ENCODE results near the gene APMAP. TPM values are rescaled to one million over a fixed set of nuclear protein-coding genes. Genes with fewer than 3 reads are reported as not detected.

The APMAP gene
- total RNA-seq, 4 donors from 2014 or later = 18.8 to 78.7 (median 57.7) TPM

GRCh38 chr20:24939036-24939435 is 53.5 kb downstream of the APMAP start:
- Histone ChIP-seq H3K4me3 (no peak overlapping the region), H3K4me1 (no peaks in the 10 kb centered on the region), H3K27me3 (no peaks in the 10 kb centered on the region), H3K27ac (no peak overlapping the region), H3K36me3 (no peaks in the 10 kb centered on the region), H3K9me3 (no peaks in the 10 kb centered on the region)
- intact Hi-C loops (cut with DNase I; ENCODE audit: low total_unique reads) = no loop called here
- no peak for DNase-seq
- TF ChIP-seq CTCF (IDR thresholded peaks at IDR 0.05) (no peak), POLR2A (IDR thresholded peaks at IDR 0.05) (no peak)

GRCh38 chr20:24938498-24938897 is 54.1 kb downstream of the APMAP start:
- H3K9me3 ChIP-seq = no peaks in the 10 kb centered on the region
- H3K27ac ChIP-seq = no peak overlapping the region
- H3K4me1 ChIP-seq = no peaks in the 10 kb centered on the region
- H3K36me3 ChIP-seq = no peaks in the 10 kb centered on the region
- no peak overlapping the region for H3K4me3 ChIP-seq
- DNase-seq = peak in 1 of 2 donors; percentile 1
- TF ChIP-seq CTCF (IDR thresholded peaks at IDR 0.05) (no peak), POLR2A (IDR thresholded peaks at IDR 0.05) (no peak)
- no peaks in the 10 kb centered on the region for H3K27me3 ChIP-seq
- intact Hi-C loops (cut with DNase I; ENCODE audit: low total_unique reads) = no loop called here

- Histone ChIP-seq H3K4me1 (no peaks in the 10 kb centered on the region), H3K9me3 (no peaks in the 10 kb centered on the region), H3K27ac (no peak overlapping the region), H3K27me3 (no peaks in the 10 kb centered on the region), H3K4me3 (no peak overlapping the region), H3K36me3 (no peaks in the 10 kb centered on the region)
- DNase-seq = no peak
- TF ChIP-seq CTCF (IDR thresholded peaks at IDR 0.05) (no peak), POLR2A (IDR thresholded peaks at IDR 0.05) (no peak)
- intact Hi-C loops (cut with DNase I; ENCODE audit: low total_unique reads) = no loop called here
Observed at GRCh38 chr20:24937579-24937978, 55.0 kb downstream of the APMAP start.

GRCh38 chr20:24936526-24937407 is 55.8 kb downstream of the APMAP start:
- H3K27ac ChIP-seq = no peak overlapping the region
- H3K4me3 ChIP-seq = no peak overlapping the region
- DNase-seq = no peak
- no peaks in the 10 kb centered on the region for H3K9me3 ChIP-seq
- TF ChIP-seq CTCF (IDR thresholded peaks at IDR 0.05) (no peak), POLR2A (IDR thresholded peaks at IDR 0.05) (no peak)
- H3K4me1 ChIP-seq = no peaks in the 10 kb centered on the region
- intact Hi-C loops (cut with DNase I; ENCODE audit: low total_unique reads) = no loop called here
- no peaks in the 10 kb centered on the region for H3K27me3 ChIP-seq
- H3K36me3 ChIP-seq = no peaks in the 10 kb centered on the region

- DNase-seq = no peak
- no peaks in the 10 kb centered on the region for H3K36me3 ChIP-seq
- H3K27me3 ChIP-seq = no peaks in the 10 kb centered on the region
- H3K27ac ChIP-seq = no peak overlapping the region
- H3K4me1 ChIP-seq = no peaks in the 10 kb centered on the region
- no peaks in the 10 kb centered on the region for H3K9me3 ChIP-seq
- TF ChIP-seq CTCF (IDR thresholded peaks at IDR 0.05) = no peak
- no peak overlapping the region for H3K4me3 ChIP-seq
- intact Hi-C loops (cut with DNase I; ENCODE audit: low total_unique reads) = no loop called here
Observed at GRCh38 chr20:24935766-24936525, 56.6 kb downstream of the APMAP start.

All from uterus (tissue), 4 donors.